ENCODE measurements around the gene CASTOR2. TPM values are rescaled to one million over a fixed set of nuclear protein-coding genes. Genes with fewer than 3 reads are reported as not detected.

CASTOR2 gene
- total RNA-seq, 1 donor from 2014 or later = 9.6 TPM

- Mint-ChIP-seq H3K36me3 (ENCODE audit: low read depth) (peaks cover 11% of the 10 kb centered on the region), H3K4me1 (ENCODE audit: low read depth) (no peaks in the 10 kb centered on the region), H3K4me3 (ENCODE audit: unreplicated experiment) (no peak overlapping the region), H3K27ac (ENCODE audit: unreplicated experiment) (no peak overlapping the region), H3K27me3 (ENCODE audit: low read depth) (peaks cover 28% of the 10 kb centered on the region), H3K9me3 (ENCODE audit: low read depth) (no peaks in the 10 kb centered on the region)
- no peak for DNase-seq (ENCODE audit: low spot score)
- TF ChIP-seq CTCF (IDR thresholded peaks at IDR 0.05) = no peak
Observed at GRCh38 chr7:75010036-75010435, 45.5 kb downstream of the CASTOR2 start.

DNA sequence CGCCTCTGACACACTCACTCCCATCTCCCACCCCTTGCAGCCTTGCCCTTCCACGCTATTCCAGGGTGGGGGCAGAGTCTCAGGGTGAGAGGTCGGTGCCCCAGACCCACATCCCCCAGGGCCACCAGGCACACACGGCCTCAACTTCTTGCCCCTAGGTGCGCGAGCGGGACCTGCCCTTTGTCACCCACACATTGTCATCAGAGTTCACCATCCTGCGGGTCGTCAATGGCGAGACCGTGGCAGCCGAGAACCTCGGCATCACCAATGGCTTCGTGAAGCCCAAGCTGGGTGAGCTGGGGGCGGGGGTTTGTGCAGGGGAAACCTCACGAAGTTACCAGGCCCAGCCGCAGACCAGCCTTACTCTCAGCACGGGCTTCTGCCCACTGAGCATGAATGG, 53.3 kb downstream of the CASTOR2 start:
- Mint-ChIP-seq H3K27ac (ENCODE audit: unreplicated experiment) (no peak overlapping the region), H3K9me3 (ENCODE audit: low read depth) (no peaks in the 10 kb centered on the region), H3K4me3 (ENCODE audit: unreplicated experiment) (no peak overlapping the region), H3K4me1 (ENCODE audit: low read depth) (no peaks in the 10 kb centered on the region), H3K36me3 (ENCODE audit: low read depth) (peaks cover 9% of the 10 kb centered on the region), H3K27me3 (ENCODE audit: low read depth) (peaks cover 1% of the 10 kb centered on the region)
- no peak for DNase-seq (ENCODE audit: low spot score)
- TF ChIP-seq CTCF (IDR thresholded peaks at IDR 0.05) = no peak

- Mint-ChIP-seq H3K27me3 (ENCODE audit: low read depth) (no peaks in the 10 kb centered on the region), H3K9me3 (ENCODE audit: low read depth) (no peaks in the 10 kb centered on the region), H3K4me1 (ENCODE audit: low read depth) (no peaks in the 10 kb centered on the region), H3K4me3 (ENCODE audit: unreplicated experiment) (no peak overlapping the region), H3K36me3 (ENCODE audit: low read depth) (peaks cover 9% of the 10 kb centered on the region), H3K27ac (ENCODE audit: unreplicated experiment) (no peak overlapping the region)
- TF ChIP-seq CTCF (IDR thresholded peaks at IDR 0.05) = no peak
- no peak for DNase-seq (ENCODE audit: low spot score)
Observed at GRCh38 chr7:75018570-75019364, 54.3 kb downstream of the CASTOR2 start.

GRCh38 chr7:75019800-75020199, 55.3 kb downstream of the CASTOR2 start:
- TF ChIP-seq CTCF (IDR thresholded peaks at IDR 0.05) = no peak
- H3K4me1 Mint-ChIP-seq (ENCODE audit: low read depth) = no peaks in the 10 kb centered on the region
- H3K4me3 Mint-ChIP-seq (ENCODE audit: unreplicated experiment) = no peak overlapping the region
- H3K9me3 Mint-ChIP-seq (ENCODE audit: low read depth) = no peaks in the 10 kb centered on the region
- H3K36me3 Mint-ChIP-seq (ENCODE audit: low read depth) = peaks cover 11% of the 10 kb centered on the region
- no peaks in the 10 kb centered on the region for H3K27me3 Mint-ChIP-seq (ENCODE audit: low read depth)
- DNase-seq (ENCODE audit: low spot score) = no peak
- no peak overlapping the region for H3K27ac Mint-ChIP-seq (ENCODE audit: unreplicated experiment)

DNA sequence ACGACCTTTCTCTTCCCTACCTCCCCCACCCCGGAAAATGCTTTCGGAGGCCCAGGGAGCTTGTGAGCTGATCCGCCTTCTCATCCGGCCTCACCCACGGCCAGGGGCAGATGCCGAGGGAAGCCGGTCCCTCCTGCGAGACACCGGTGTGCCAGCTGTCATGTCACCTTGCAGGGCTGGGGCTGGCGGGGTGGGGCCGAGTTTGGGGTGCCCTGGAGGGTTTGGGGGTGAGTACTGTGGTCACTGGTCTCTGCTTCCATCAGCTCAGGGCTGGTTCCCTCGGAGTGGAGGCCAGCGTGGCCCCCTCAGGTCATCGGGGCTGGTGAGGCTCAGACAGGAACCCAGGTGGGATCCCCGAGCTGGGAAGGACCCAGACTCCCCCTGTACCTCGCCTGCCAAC, 60.4 kb downstream of the CASTOR2 start:
- DNase-seq (ENCODE audit: low spot score) = no peak
- no peaks in the 10 kb centered on the region for H3K4me1 Mint-ChIP-seq (ENCODE audit: low read depth)
- peaks cover 5% of the 10 kb centered on the region for H3K36me3 Mint-ChIP-seq (ENCODE audit: low read depth)
- H3K27ac Mint-ChIP-seq (ENCODE audit: unreplicated experiment) = no peak overlapping the region
- no peaks in the 10 kb centered on the region for H3K9me3 Mint-ChIP-seq (ENCODE audit: low read depth)
- H3K4me3 Mint-ChIP-seq (ENCODE audit: unreplicated experiment) = no peak overlapping the region
- TF ChIP-seq CTCF (IDR thresholded peaks at IDR 0.05) = no peak
- H3K27me3 Mint-ChIP-seq (ENCODE audit: low read depth) = no peaks in the 10 kb centered on the region
